Endothelial cell of umbilical vein (primary cell): Measurements from ENCODE around the gene C10orf67. TPM values are rescaled to one million over a fixed set of nuclear protein-coding genes. Genes with fewer than 3 reads are reported as not detected.

Experiments used
- BruUV-seq: library from RNA; stranded (reverse); fragments of 400-500 nt; replicated peaks from 2 replicates; lab custom pipeline; 2021; lab: Mats Ljungman, UMichigan
- CTCF ChIA-PET: fragments of 300-600, 350-600 bp; sonication (Branson Sonifier 250); formaldehyde crosslinking; loops from one replicate; lab custom pipeline; 2021; ENCODE audit warnings: antibody characterized with exemption, inconsistent platforms; lab: Charles Lee
- POLR2A ChIA-PET: fragments of 300-600, 350-600 bp; sonication (Branson Sonifier 250); formaldehyde crosslinking; loops from one replicate; lab custom pipeline; 2021; ENCODE audit warnings: antibody characterized with exemption, inconsistent platforms; lab: Charles Lee
- DNase-seq: peaks from one replicate; pipeline ENCODE4 v3.0.0-alpha.2; 2011; ENCODE audit warnings: low read depth, low spot score
- FAIRE-seq: peaks from 2 replicates; lab custom pipeline; 2011; peaks lifted over from hg19 to GRCh38; lab: Jason Lieb, UNC
- H2AFZ ChIP-seq: 2 replicates; pipeline ENCODE4 v1.6.0; 2012; ENCODE audit warnings: low read depth, low read length, control low read depth, inconsistent platforms
- H3K27ac ChIP-seq: 2 replicates; pipeline ENCODE4 v1.5.1; 2011; ENCODE audit warnings: low read depth, mild to moderate bottlenecking, control low read depth, low read length, moderate library complexity; ENCODE audit not compliant: insufficient read depth
- H3K27me3 ChIP-seq, 2 experiments: 2 replicates each; pipeline versions ENCODE4 v1.6.0 to v1.6.1; 2011; ENCODE audit warnings: low read length in 2 of 2, mixed read lengths in 1 of 2; ENCODE audit not compliant: control insufficient read depth in 2 of 2, insufficient read depth in 2 of 2
- H3K36me3 ChIP-seq, 2 experiments: 2 replicates in 1 of 2; 3 replicates in 1 of 2; pipeline ENCODE4 v1.5.1; 2011; ENCODE audit warnings: low read length in 2 of 2, mild to moderate bottlenecking in 1 of 2, moderate library complexity in 1 of 2; ENCODE audit not compliant: control insufficient read depth in 2 of 2, insufficient read depth in 2 of 2; ENCODE audit errors: extremely low read depth in 1 of 2
- H3K4me1 ChIP-seq: 3 replicates; pipeline ENCODE4 v1.5.1; 2011; ENCODE audit warnings: mild to moderate bottlenecking, low read length; ENCODE audit not compliant: control insufficient read depth, insufficient read depth; ENCODE audit errors: extremely low read depth
- H3K4me2 ChIP-seq: 2 replicates; pipeline ENCODE4 v1.6.1; 2011; ENCODE audit warnings: low read length, control low read depth, mixed read lengths; ENCODE audit not compliant: insufficient read depth
- H3K4me3 ChIP-seq, 3 experiments: fragments of 200-600 bp in 1 of 3; sonication (generic), shearing (Covaris generic) in 1 of 3; replicated peaks in 1 of 3; 2 replicates each; pipeline ENCODE4 v1.5.1; 2011 to 2016; ENCODE audit warnings: control low read depth in 3 of 3, low read length in 3 of 3, mild to moderate bottlenecking in 2 of 3, inconsistent platforms in 1 of 3, low read depth in 1 of 3, moderate library complexity in 1 of 3; ENCODE audit not compliant: insufficient read depth in 1 of 3
- H3K79me2 ChIP-seq: 2 replicates; pipeline ENCODE4 v1.6.0; 2012; ENCODE audit warnings: low read length, inconsistent platforms; ENCODE audit not compliant: control insufficient read depth, insufficient read depth
- H3K9ac ChIP-seq: replicated peaks from 2 replicates; pipeline ENCODE3; 2011; ENCODE audit warnings: low read length, control low read depth; ENCODE audit not compliant: insufficient read depth; ENCODE audit errors: extremely low read depth
- H3K9me1 ChIP-seq: replicated peaks from 3 replicates; pipeline ENCODE4 v1.6.0; 2011; ENCODE audit warnings: mild to moderate bottlenecking, low read length; ENCODE audit not compliant: control insufficient read depth, insufficient read depth; ENCODE audit errors: extremely low read depth
- H3K9me3 ChIP-seq: replicated peaks from 2 replicates; pipeline ENCODE4 v1.5.1; 2012; ENCODE audit warnings: low read length, inconsistent platforms; ENCODE audit not compliant: control insufficient read depth, insufficient read depth
- H4K20me1 ChIP-seq: replicated peaks from 2 replicates; pipeline ENCODE3; 2011; ENCODE audit warnings: mild to moderate bottlenecking, low read length; ENCODE audit not compliant: control insufficient read depth, insufficient read depth; ENCODE audit errors: extremely low read depth
- EZH2 ChIP-seq: IDR thresholded peaks from 2 replicates; pipeline ENCODE4 v1.6.1; 2012; ENCODE audit warnings: borderline replicate concordance, low read depth, mild to moderate bottlenecking, moderate library complexity, low read length, inconsistent platforms; ENCODE audit not compliant: severe bottlenecking
- FOS ChIP-seq: IDR thresholded peaks from 2 replicates; pipeline ENCODE4 v1.6.1; 2011; ENCODE audit warnings: mild to moderate bottlenecking, low read length, moderate library complexity, borderline replicate concordance; ENCODE audit not compliant: insufficient read depth
- GATA2 ChIP-seq: IDR thresholded peaks from 2 replicates; pipeline ENCODE4 v1.7.0; 2011; ENCODE audit warnings: low read depth, mild to moderate bottlenecking, moderate library complexity, mixed read lengths, low read length; ENCODE audit not compliant: insufficient read length, insufficient read depth
- JUN ChIP-seq: IDR thresholded peaks from 2 replicates; pipeline ENCODE4 v1.6.1; 2011; ENCODE audit warnings: borderline replicate concordance, low read depth; ENCODE audit not compliant: insufficient read length, insufficient read depth
- MYC ChIP-seq: IDR thresholded peaks from one replicate; pipeline ENCODE4 v1.6.1; 2011; ENCODE audit warnings: mild to moderate bottlenecking, low read depth, low read length
- POLR2A ChIP-seq: IDR thresholded peaks from 2 replicates; pipeline ENCODE4 v1.6.1; 2012; ENCODE audit warnings: low read depth, mild to moderate bottlenecking, control low read depth, low read length
- POLR2AphosphoS5 ChIP-seq: IDR thresholded peaks from 2 replicates; pipeline ENCODE4 v1.6.1; 2012; ENCODE audit warnings: low read depth, mild to moderate bottlenecking, control low read depth, low read length, moderate library complexity; ENCODE audit not compliant: insufficient read depth
- dilution Hi-C: fragments of 300-500 bp; cut with MboI; formaldehyde crosslinking; loops from one replicate; pipeline ENCODE4 v1.15.0; 2019; ENCODE audit warnings: low sequenced_read_pairs; ENCODE audit not compliant: extremely low pct_ligation_motif_present
- intact Hi-C: fragments of 100-400 bp; cut with micrococcal nuclease; formaldehyde crosslinking; loops from one replicate; pipeline ENCODE4 v1.10.0; 2022
- polyA plus RNA-seq, 4 experiments: library from polyadenylated mRNA; depleted of rRNA in 3 of 4; stranded (reverse) in 3 of 4; unstranded in 1 of 4; fragments of >200 nt; gene quantifications; 2 replicates each; pipeline versions ENCODE4 v1.2.1 to v1.2.3, GENCODE V29; 2011 to 2012; ENCODE audit warnings: missing spikeins in 1 of 4
- total RNA-seq: library from RNA; stranded (reverse); gene quantifications from 2 replicates; pipeline ENCODE4 v1.2.3, GENCODE V29; 2021
- TF ChIP-seq, protein P1 (sequence below): IDR thresholded peaks from 2 replicates; pipeline ENCODE4 v1.6.1; 2011; ENCODE audit not compliant: insufficient read depth, insufficient read length
- TF ChIP-seq, protein P2 (sequence below), 2 donors: IDR thresholded peaks; 1 replicate in 1 of 2; 2 replicates in 1 of 2; pipeline ENCODE4 v1.5.1; 2011; ENCODE audit warnings: low read length in 2 of 2, mild to moderate bottlenecking in 2 of 2, moderate library complexity in 2 of 2, control low read depth in 1 of 2, inconsistent platforms in 1 of 2, low read depth in 1 of 2; ENCODE audit not compliant: insufficient read depth in 1 of 2; ENCODE audit errors: extremely low read depth in 1 of 2

Gene C10orf67
- total and polyA plus RNA-seq, 2 donors (not counting 3 experiments of a cell fraction or from before 2014, with no cell fraction given) = not detected

DNA sequence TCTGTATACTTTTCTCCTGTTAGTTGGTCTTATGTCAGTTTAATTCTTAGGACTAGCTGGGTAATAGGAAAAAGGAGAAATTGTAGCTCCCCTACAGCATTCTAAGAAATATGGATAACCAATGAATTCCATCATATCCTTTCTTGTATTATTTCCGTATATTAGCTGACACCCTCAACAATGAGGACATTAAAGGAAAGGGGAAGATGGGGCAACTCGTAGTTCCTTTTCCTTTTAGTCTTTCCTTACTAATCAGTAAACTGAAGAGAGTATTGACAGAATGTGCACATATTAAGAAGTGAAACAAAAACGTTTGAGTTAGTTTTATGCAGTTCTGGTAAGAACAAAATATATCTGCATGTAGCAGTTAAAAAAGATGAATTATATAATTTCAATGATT lies 35.1 kb upstream of the C10orf67 start:
- H3K27ac ChIP-seq = no peak overlapping the region
- no peaks in the 10 kb centered on the region for H3K9me1 ChIP-seq
- H3K4me2 ChIP-seq = no peak overlapping the region
- dilution Hi-C loops = no loop called here
- no TSS peak for BruUV-seq
- H3K4me3 ChIP-seq = no peak overlapping the region
- intact Hi-C loops = no loop called here
- no peaks in the 10 kb centered on the region for H3K79me2 ChIP-seq
- CTCF ChIA-PET = no interaction called here
- no peak overlapping the region for H3K9ac ChIP-seq
- H3K36me3 ChIP-seq = no peaks in the 10 kb centered on the region
- DNase-seq (no peak), FAIRE-seq (no peak)
- no peaks in the 10 kb centered on the region for H3K27me3 ChIP-seq
- no peak overlapping the region for H2AFZ ChIP-seq
- TF ChIP-seq JUN (no peak), POLR2AphosphoS5 (no peak), POLR2A (no peak), EZH2 (no peak), MYC (no peak), GATA2 (no peak), FOS (no peak)
- TF ChIP-seq, protein P1, sequence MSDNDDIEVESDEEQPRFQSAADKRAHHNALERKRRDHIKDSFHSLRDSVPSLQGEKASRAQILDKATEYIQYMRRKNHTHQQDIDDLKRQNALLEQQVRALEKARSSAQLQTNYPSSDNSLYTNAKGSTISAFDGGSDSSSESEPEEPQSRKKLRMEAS = no peak
- TF ChIP-seq, protein P2, sequence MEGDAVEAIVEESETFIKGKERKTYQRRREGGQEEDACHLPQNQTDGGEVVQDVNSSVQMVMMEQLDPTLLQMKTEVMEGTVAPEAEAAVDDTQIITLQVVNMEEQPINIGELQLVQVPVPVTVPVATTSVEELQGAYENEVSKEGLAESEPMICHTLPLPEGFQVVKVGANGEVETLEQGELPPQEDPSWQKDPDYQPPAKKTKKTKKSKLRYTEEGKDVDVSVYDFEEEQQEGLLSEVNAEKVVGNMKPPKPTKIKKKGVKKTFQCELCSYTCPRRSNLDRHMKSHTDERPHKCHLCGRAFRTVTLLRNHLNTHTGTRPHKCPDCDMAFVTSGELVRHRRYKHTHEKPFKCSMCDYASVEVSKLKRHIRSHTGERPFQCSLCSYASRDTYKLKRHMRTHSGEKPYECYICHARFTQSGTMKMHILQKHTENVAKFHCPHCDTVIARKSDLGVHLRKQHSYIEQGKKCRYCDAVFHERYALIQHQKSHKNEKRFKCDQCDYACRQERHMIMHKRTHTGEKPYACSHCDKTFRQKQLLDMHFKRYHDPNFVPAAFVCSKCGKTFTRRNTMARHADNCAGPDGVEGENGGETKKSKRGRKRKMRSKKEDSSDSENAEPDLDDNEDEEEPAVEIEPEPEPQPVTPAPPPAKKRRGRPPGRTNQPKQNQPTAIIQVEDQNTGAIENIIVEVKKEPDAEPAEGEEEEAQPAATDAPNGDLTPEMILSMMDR (IDR thresholded peaks at IDR 0.05; ENCODE audit: extremely low read depth in 1 of 2, insufficient read depth in 1 of 2, low read depth in 1 of 2, low read length in 2 of 2) = no peak
- no peaks in the 10 kb centered on the region for H3K4me1 ChIP-seq
- no peaks in the 10 kb centered on the region for H4K20me1 ChIP-seq
- H3K9me3 ChIP-seq = no peaks in the 10 kb centered on the region
- POLR2A ChIA-PET = no interaction called here
